ENCODE measurements around the gene WIZ.

DNA sequence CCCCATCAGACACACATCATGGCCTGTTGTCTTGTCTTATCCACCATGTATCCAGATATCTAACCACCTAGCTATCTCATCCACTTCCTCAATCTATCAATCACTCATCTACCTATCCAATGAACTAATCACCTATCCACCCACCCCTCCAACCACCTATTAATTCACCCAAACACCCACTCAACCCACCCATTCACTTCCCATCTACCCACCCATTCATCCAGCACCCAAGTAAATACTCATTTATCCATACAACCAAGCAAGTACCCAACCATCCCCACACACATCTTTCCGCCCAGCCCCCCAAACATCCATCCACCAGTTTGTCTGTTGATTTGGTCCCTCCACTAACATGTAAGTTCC lies 753 bp upstream of the WIZ start:
- TF ChIP-seq POLR2A (IDR thresholded peaks at IDR 0.05): no peak
- no peak for TF ChIP-seq CTCF (IDR thresholded peaks at IDR 0.05)
- TF ChIP-seq EP300 (IDR thresholded peaks at IDR 0.05): no peak

Data from gastroesophageal sphincter (tissue), 3 donors.